Transverse colon (tissue), 4 donors: ENCODE measurements around the gene INSC. TPM values are rescaled to one million over a fixed set of nuclear protein-coding genes. Genes with fewer than 3 reads are reported as not detected.

ENCODE experiments used
- DNase-seq: peaks from one replicate; pipeline ENCODE4 v3.0.0-alpha.2; 2019
- H3K27ac ChIP-seq, 4 donors: fragments of 200-600 bp; sonication (generic); 2 replicates each; pipeline ENCODE4 v1.5.1; 2016 to 2018; ENCODE audit warnings: inconsistent platforms in 4 of 4
- H3K27me3 ChIP-seq: fragments of 200-600 bp; sonication (generic); 2 replicates; pipeline ENCODE4 v1.5.1; 2017; ENCODE audit warnings: inconsistent platforms
- H3K36me3 ChIP-seq, 4 donors: fragments of 200-600 bp; sonication (generic); 2 replicates each; pipeline ENCODE4 v1.5.1; 2017 to 2019; ENCODE audit warnings: inconsistent platforms in 4 of 4
- H3K4me1 ChIP-seq, 4 donors: fragments of 200-600 bp; sonication (generic); 2 replicates each; pipeline ENCODE4 v1.5.1; 2017 to 2020; ENCODE audit warnings: inconsistent platforms in 4 of 4
- H3K4me3 ChIP-seq, 4 donors: fragments of 200-600 bp; sonication (generic); 1 replicate in 1 of 4; 2 replicates in 3 of 4; pipeline versions ENCODE4 v1.5.1 to v1.6.1; 2017 to 2019; ENCODE audit warnings: inconsistent platforms in 4 of 4
- H3K9me3 ChIP-seq, 2 donors: fragments of 200-600 bp; sonication (generic); 2 replicates each; pipeline ENCODE4 v1.5.1; 2017 to 2019; ENCODE audit warnings: inconsistent platforms in 2 of 2
- EP300 ChIP-seq: sonication (generic); formaldehyde crosslinking; IDR thresholded peaks from one replicate; pipeline ENCODE4 v1.6.1; 2017; ENCODE audit warnings: antibody characterized with exemption, low read depth
- POLR2A ChIP-seq: fragments of 450-650 bp; IDR thresholded peaks from one replicate; pipeline ENCODE4 v1.6.1; 2016; ENCODE audit warnings: antibody characterized with exemption, mild to moderate bottlenecking, moderate library complexity
- POLR2AphosphoS5 ChIP-seq, 3 donors: sonication (generic); formaldehyde crosslinking; IDR thresholded peaks; one replicate each; pipeline ENCODE4 v1.6.1; 2016; ENCODE audit warnings: antibody characterized with exemption in 3 of 3
- WGBS, 2 donors: methylation state at CpG; one replicate each; pipeline ENCODE4 v1.1.5; 2018; ENCODE audit warnings: low coverage in 1 of 2; 5-methylcytosine and 5-hydroxymethylcytosine counted together
- in situ Hi-C, 4 donors: fragments of 200-750 bp; cut with MboI; loops; one replicate each; pipeline versions ENCODE4 v1.15.0 to v1.15.1; 2017; ENCODE audit warnings: low sequenced_read_pairs in 3 of 4, low pct_ligation_motif_present in 1 of 4, low pct_unique_long_range_greater_than_20kb in 1 of 4
- intact Hi-C: fragments of 100-400 bp; cut with DNase I; formaldehyde crosslinking; loops from one replicate; pipeline ENCODE4 v1.15.1; 2023; ENCODE audit warnings: low total_unique reads
- total RNA-seq, 4 donors: library from RNA; depleted of rRNA; stranded (reverse); fragments of >200 nt; gene quantifications; one replicate each; pipeline ENCODE4 v1.1.0, GENCODE V29; 2016
- TF ChIP-seq, protein P1 (sequence below), 5 experiments: fragments of 200-600 bp in 3 of 5; fragments of 450-650 bp in 2 of 5; sonication (generic) in 3 of 5; IDR thresholded peaks; 1 replicate in 2 of 5; 2 replicates in 3 of 5; pipeline ENCODE4 v1.5.1; 2016 to 2017; ENCODE audit warnings: antibody characterized with exemption in 5 of 5, inconsistent platforms in 3 of 5, mild to moderate bottlenecking in 2 of 5, moderate library complexity in 1 of 5

INSC gene
- total RNA-seq, 4 donors from 2014 or later, result 0.60 to 1.9 (median 1.3) TPM

DNA sequence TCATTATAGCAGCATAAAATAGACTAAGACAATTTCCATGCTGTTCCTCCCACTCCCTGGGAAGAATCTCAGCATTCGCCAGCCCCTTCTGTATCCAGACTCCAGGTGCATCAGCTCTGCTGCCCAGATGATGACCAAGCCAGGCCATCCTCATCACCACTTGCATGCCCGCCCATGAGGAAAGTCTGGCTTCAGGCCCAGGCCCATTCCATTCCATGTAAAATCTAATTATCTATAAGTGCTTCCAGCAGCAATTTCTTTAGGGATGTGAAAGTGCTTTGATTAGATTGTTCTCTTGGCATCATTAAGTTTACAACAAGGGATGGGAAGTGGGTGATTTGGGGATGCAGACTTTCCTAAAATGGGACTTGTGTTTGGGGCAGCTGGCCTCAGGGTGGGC lies 100.3 kb downstream of the INSC start:
- Histone ChIP-seq H3K27me3 (no peaks in the 10 kb centered on the region), H3K4me3 (no peak overlapping the region), H3K9me3 (no peaks in the 10 kb centered on the region), H3K4me1 (peaks cover 0 to 13% (median 2%) of the 10 kb centered on the region in 4 donors), H3K27ac (no peak overlapping the region), H3K36me3 (no peaks in the 10 kb centered on the region)
- no peak for DNase-seq
- intact Hi-C loops (no loop called here), in situ Hi-C loops (no loop called here)
- TF ChIP-seq POLR2AphosphoS5 (IDR thresholded peaks at IDR 0.05) (no peak), POLR2A (no peak), EP300 (no peak)
- TF ChIP-seq, protein P1, sequence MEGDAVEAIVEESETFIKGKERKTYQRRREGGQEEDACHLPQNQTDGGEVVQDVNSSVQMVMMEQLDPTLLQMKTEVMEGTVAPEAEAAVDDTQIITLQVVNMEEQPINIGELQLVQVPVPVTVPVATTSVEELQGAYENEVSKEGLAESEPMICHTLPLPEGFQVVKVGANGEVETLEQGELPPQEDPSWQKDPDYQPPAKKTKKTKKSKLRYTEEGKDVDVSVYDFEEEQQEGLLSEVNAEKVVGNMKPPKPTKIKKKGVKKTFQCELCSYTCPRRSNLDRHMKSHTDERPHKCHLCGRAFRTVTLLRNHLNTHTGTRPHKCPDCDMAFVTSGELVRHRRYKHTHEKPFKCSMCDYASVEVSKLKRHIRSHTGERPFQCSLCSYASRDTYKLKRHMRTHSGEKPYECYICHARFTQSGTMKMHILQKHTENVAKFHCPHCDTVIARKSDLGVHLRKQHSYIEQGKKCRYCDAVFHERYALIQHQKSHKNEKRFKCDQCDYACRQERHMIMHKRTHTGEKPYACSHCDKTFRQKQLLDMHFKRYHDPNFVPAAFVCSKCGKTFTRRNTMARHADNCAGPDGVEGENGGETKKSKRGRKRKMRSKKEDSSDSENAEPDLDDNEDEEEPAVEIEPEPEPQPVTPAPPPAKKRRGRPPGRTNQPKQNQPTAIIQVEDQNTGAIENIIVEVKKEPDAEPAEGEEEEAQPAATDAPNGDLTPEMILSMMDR (IDR thresholded peaks at IDR 0.05), result no peak
- WGBS, 2 donors, result 100% methylated on average over 2 of the region's 2 CpGs; no CpG with 5 or more reads in 1 of the 2 donors

GRCh38 chr11:15216678-15217077 lies 102.0 kb downstream of the INSC start:
- Histone ChIP-seq H3K9me3 (no peaks in the 10 kb centered on the region), H3K36me3 (no peaks in the 10 kb centered on the region), H3K4me3 (no peak overlapping the region), H3K27ac (no peak overlapping the region), H3K27me3 (no peaks in the 10 kb centered on the region), H3K4me1 (peaks cover 0 to 13% (median 2%) of the 10 kb centered on the region in 4 donors)
- in situ Hi-C loops (no loop called here), intact Hi-C loops (no loop called here)
- DNase-seq, result no peak
- no peak for TF ChIP-seq POLR2A
- TF ChIP-seq, protein P1 (IDR thresholded peaks at IDR 0.05), result peak in 3 of 5 experiments; percentile 18 to 23 (median 22)

DNA sequence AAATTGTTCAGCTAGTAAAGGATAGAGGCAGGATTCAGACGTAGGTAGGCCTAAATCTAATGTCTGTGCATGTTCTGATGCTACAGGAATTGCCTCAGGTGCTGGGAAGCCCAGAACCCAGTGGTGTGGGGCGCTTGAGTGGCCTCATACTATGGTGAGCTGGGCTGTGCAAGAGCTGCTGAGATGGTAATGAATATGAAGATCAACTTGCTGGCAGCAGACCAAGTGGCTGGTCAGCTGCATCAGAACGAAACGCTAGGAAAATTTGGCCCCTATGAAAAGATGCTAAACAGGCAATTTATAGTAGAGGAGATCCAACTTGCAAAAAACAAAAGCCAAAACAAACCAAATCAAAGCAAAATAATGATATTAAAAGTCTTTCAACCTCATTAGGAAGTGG lies 102.7 kb downstream of the INSC start:
- no peaks in the 10 kb centered on the region for H3K9me3 ChIP-seq
- WGBS, 2 donors, result 83 to 87% methylated on average over 4 of the region's 4 CpGs
- no peak overlapping the region for H3K4me3 ChIP-seq
- H3K4me1 ChIP-seq, result peaks cover 0 to 13% (median 2%) of the 10 kb centered on the region in 4 donors
- no peak for DNase-seq
- no peak overlapping the region for H3K27ac ChIP-seq
- TF ChIP-seq POLR2AphosphoS5 (IDR thresholded peaks at IDR 0.05), result no peak
- in situ Hi-C loops (no loop called here), intact Hi-C loops (no loop called here)
- no peaks in the 10 kb centered on the region for H3K27me3 ChIP-seq
- no peaks in the 10 kb centered on the region for H3K36me3 ChIP-seq

DNA sequence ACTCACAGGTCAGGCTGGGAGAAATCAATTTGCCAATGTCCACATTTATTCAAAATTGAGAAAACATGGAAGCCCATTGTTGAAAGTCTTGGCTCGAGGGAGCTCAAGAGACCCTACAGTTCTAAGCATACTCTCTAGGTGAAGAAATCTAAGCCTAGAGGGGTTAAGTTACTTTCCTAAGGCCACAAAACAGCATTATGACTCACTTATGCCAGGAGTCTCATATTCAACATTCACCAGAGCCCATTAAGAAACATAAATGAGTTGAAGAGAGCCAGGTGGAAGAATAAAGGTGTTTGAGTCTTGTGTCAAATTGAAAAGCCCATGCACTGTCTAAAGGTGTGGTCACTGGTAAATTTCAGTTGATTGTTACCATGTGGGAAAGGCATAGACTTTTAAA lies 108.1 kb downstream of the INSC start:
- WGBS, 2 donors, result 53% methylated on average over 1 of the region's 1 CpG; no CpG with 5 or more reads in 1 of the 2 donors
- Histone ChIP-seq H3K4me3 (no peak overlapping the region), H3K36me3 (no peaks in the 10 kb centered on the region), H3K4me1 (no peaks in the 10 kb centered on the region), H3K27ac (no peak overlapping the region), H3K9me3 (no peaks in the 10 kb centered on the region), H3K27me3 (no peaks in the 10 kb centered on the region)
- in situ Hi-C loops, result no loop called here
- no peak for DNase-seq
- intact Hi-C loops, result no loop called here
- TF ChIP-seq POLR2A, result no peak
- TF ChIP-seq, protein P1 (IDR thresholded peaks at IDR 0.05), result no peak
- no peak for TF ChIP-seq EP300
- TF ChIP-seq POLR2AphosphoS5 (IDR thresholded peaks at IDR 0.05), result no peak

DNA sequence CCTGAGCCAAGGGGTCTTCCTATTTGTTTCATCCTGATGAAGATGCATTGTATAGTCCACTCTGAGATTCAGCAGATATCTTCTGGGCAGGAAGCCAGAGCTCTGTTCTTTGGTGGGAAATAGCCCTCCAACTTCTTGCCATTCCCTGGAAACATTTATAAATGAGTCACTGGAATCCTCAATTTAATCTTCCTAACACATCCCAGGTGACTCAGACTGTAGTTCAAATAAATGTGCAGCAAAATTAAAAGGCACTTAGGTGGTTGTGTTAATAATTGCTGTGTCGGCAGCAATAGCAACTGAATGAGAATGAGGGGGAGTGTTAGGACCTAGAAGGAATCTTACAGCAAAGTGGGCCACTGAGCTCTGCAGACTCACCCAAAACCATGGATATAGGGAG lies 108.6 kb downstream of the INSC start:
- Histone ChIP-seq H3K27ac (no peak overlapping the region), H3K36me3 (no peaks in the 10 kb centered on the region), H3K4me1 (no peaks in the 10 kb centered on the region), H3K27me3 (no peaks in the 10 kb centered on the region), H3K9me3 (no peaks in the 10 kb centered on the region), H3K4me3 (no peak overlapping the region)
- in situ Hi-C loops, result no loop called here
- WGBS, 2 donors, result 63 to 80% methylated on average over 1 of the region's 1 CpG
- intact Hi-C loops, result no loop called here
- no peak for TF ChIP-seq EP300
- TF ChIP-seq, protein P1 (IDR thresholded peaks at IDR 0.05), result no peak
- TF ChIP-seq POLR2A, result no peak
- TF ChIP-seq POLR2AphosphoS5 (IDR thresholded peaks at IDR 0.05), result no peak
- DNase-seq, result no peak
